Left renal cortex interstitium (tissue), 4 donors: Measurements from ENCODE around the gene RARB. TPM values are rescaled to one million over a fixed set of nuclear protein-coding genes. Genes with fewer than 3 reads are reported as not detected.

ENCODE experiments used
- polyA plus RNA-seq, 4 donors: library from polyadenylated mRNA; unstranded; fragments of 120-200 nt; gene quantifications; one replicate each; pipeline ENCODE4 v1.2.1, GENCODE V29; 2013; ENCODE audit not compliant: insufficient read length in 4 of 4

RARB gene
- polyA plus RNA-seq, 4 donors = 44.0 to 63.0 (median 51.8) TPM

Other genes with a start within 250 kb of the RARB start
- gene TOP2B, start 236.6 kb downstream of the RARB start, polyA plus RNA-seq = 100 to 1,000 TPM; 268 to 328 (median 295) TPM